HG03108 (cell line): Measurements from ENCODE around the gene MMP11.
A peak's percentile ranks its signal among the peaks of the same experiment; 100 is the strongest.

Experiments
- ATAC-seq: cut with Tn5 transposase; IDR thresholded peaks from one replicate; pipeline ENCODE4 v1.9.1; 2021; ENCODE audit warnings: moderate library complexity; ENCODE audit not compliant: unreplicated experiment

MMP11 gene

GRCh38 chr22:23756891-23757290 lies 15.8 kb upstream of the MMP11 start:
- no peak for ATAC-seq

- ATAC-seq = no peak
Observed at GRCh38 chr22:23759566-23759965, 13.1 kb upstream of the MMP11 start.

DNA sequence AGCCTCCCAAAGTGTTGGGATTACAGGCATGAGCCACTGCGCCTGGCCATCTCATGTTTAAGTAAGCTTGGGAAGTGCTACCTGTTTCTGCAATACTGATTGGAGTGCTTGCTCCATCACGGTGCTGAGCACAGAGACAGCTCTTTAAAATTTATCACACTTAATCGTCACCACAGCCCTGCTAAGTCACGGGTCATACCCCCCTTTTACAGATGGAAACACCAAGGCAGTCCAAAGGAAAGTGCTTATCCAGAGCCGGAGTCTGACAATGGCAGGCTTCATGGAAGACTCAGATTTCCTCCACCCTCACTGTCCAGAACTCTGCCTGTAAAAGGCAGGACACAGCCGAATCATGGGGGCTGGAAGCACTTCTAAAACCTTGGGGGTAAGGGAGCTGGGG lies 12.6 kb upstream of the MMP11 start:
- no peak for ATAC-seq

GRCh38 chr22:23762842-23763578 lies 9.6 kb upstream of the MMP11 start, which contains the start of gene C22orf15:
C22orf15 (plus strand) TSS chr22:23762990; CDS start chr22:23763307, 317 bp downstream.
- no peak for ATAC-seq

- ATAC-seq = no peak
Observed at GRCh38 chr22:23763579-23763945, 9.1 kb upstream of the MMP11 start.

DNA sequence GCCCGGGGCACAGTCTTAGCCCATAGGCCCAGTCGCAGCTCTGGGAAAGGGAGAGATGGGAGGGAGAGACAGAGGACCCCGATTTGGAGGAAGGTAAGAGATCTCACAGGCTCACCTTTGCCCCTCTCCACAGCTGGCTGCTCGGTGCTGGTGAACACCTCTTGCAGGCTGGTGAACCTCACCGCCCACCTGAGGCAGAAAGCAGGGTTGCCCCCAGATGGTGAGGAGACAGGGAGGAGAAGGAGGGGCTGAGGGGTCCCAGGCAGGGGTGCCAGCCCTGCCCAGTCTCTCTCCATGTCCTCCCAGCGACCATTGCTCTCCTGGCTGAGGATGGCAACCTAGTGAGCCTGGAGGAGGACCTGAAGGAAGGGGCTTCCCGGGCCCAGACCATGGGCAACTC lies 8.7 kb upstream of the MMP11 start:
- no peak for ATAC-seq

- ATAC-seq = no peak
Observed at GRCh38 chr22:23764899-23765881, 7.5 kb upstream of the MMP11 start.

- no peak for ATAC-seq
Observed at GRCh38 chr22:23767303-23767672, 5.4 kb upstream of the MMP11 start.

DNA sequence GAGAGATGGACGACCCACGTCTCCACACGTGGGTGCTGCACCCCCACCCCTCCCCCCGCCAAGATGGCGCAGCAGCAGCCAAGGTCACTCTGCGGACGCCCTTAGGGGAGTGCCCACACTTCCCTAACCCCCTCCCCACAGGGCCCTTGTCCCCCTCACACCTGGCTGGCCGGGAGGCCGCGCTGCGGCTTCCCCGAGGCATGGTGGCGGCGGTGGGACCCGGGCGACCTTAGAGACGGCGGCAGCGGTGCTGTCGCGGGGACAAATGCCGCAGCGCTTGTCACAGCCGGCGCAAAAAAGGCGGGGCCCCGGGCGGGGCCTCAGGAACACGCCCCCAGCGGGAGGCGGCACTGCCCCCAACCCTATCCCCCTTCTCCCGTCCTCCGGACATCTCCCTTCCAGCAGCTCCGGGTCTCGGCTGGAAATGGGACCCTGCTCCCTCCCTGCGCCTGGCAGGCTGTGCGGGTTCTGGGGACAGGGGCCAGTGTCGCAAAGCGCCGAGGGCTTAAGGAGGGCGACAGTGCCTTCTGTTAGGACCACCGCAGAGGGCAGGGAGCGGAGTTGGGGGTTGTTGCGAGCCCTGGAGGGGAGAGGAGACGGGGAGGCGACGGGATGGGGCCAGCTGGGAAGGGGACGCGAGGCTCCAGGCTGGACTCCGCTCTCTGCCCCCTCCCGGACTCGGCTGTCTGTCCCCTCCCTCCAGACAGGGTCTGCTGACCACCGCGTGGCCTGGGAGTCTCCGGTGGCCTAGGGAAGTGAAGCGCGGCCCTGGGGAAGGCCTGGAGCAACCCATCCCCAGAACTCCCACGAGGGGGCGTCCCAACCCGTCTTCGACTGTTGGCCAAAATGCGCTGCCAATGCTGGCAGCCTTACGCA lies 4.7 kb upstream of the MMP11 start, which contains the start of gene CHCHD10:
TSS of gene CHCHD10 (minus strand) at position 300 of the 876 bp plus-strand sequence. CDS start at position 202, 98 bp downstream.
- ATAC-seq = peak; percentile 40

- no peak for ATAC-seq
Observed at GRCh38 chr22:23769321-23769965, 3.2 kb upstream of the MMP11 start.

DNA sequence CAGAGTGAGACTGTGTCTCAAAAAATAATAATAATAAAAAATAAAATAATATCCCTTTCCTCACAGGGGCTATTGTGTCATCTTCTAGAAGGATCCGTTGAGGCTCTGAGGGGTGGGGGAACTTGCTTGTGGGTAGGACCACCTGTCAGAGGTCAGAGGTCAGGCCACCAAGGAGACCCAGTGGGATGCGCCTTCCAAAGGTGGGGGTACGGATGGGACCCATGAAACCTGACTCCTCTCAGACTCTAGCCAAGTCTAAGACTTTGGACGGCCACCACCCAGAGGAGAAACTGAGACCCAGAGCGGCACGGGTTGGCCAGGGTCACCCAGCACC lies 367 bp upstream of the MMP11 start:
- ATAC-seq = no peak

DNA sequence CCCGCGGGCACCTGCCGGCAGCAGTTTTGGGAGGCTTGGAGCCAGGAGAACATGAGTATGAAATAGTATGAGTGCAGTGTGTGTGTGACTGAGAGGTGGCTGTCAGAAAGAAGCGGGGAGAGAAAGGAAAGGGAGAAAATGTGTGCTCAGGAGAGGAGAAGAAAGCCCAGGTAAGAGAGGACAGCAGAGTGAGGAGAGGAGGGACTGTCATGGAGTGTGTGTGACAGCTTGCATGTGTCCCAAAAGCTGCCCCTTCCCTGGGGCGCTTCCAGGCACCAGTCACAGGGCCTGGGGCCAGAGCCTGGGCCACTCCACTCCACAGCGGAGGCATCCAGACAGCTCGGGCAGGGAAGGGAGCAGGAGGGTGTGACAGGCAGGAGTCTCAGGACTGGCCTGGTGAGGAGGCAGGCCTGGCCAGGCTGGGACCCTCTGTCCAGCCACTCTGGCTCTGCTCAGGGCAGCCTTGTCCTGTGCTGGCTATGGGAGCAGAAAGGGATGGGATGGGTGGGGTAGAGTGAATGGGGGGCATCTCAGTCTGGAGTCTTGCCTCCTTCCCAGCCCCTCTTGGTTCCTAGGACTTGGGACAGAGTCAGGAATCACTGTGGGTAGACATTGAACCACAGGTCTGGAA lies 949 bp downstream of the MMP11 start:
- ATAC-seq = no peak

- ATAC-seq = no peak
Observed at GRCh38 chr22:23774114-23774921, 1.7 kb downstream of the MMP11 start.

- no peak for ATAC-seq
Observed at GRCh38 chr22:23774922-23775436, 2.3 kb downstream of the MMP11 start.

GRCh38 chr22:23775779-23776375 lies 3.2 kb downstream of the MMP11 start:
- no peak for ATAC-seq

DNA sequence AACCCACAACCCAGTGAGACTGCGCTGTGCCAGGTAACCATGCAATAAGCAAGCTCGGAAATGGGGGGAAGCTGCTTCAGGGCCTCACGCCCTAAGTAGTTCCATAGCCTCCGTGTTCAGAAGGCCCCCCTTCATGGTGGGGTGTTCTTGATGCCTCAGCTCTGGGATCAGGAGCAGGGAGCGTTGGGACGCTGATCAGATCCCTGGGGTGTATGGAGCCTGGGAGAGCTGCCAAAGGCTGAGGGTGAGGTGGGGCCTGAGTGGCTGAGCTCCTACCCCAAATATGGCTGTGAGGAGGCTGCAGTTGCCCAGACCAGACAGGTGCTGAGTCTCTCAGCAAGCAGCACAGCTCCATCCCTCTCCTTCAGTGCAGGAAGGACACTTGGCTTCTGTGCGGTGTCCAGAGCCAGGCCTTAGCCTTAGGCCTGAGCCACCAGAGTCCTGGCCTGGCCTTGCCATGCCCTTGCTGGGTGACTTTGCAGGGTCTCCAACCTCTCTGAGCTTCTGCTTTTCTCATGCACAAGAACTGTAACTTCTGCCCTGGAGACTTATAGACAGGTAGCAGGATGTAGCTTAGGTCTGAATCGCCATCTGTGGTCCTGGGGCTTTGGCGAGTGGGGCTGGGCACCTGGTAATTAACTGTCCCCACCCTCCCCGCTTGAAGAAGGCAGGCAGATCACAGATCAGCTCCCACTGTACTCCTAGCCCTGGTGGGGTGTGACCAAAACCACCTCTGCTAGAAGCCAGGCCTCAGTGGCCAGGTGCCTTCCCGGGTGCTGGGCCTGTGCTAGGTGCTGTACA lies 5.3 kb downstream of the MMP11 start:
- no peak for ATAC-seq

- ATAC-seq = no peak
Observed at GRCh38 chr22:23778577-23778900, 5.9 kb downstream of the MMP11 start.

GRCh38 chr22:23779083-23779482 lies 6.4 kb downstream of the MMP11 start:
- ATAC-seq = no peak
